T-helper 17 cell (primary cell): Measurements from ENCODE around the gene HAUS3. TPM values are rescaled to one million over a fixed set of nuclear protein-coding genes. Genes with fewer than 3 reads are reported as not detected.
"Not testable (repeated sequence)": the region's sequence is repeated elsewhere in the genome, so short reads cannot be mapped to it uniquely, and the experiment has no call there.

Experiments used
- ATAC-seq: fragments of 150-1000 bp; cut with Tn5 transposase; 2 replicates; pipeline ENCODE4 v1.10.0; 2021; ENCODE audit warnings: mild to moderate bottlenecking, moderate library complexity
- DNase-seq, 3 donors: peaks; one replicate each; pipeline versions ENCODE4 v3.0.0 to v3.0.0-alpha.2; 2020 to 2021
- H3K9me3 ChIP-seq: one replicate; pipeline ENCODE4 v1.7.0; 2013; ENCODE audit warnings: low read length, mild to moderate bottlenecking; ENCODE audit not compliant: control insufficient read depth, poor library complexity, severe bottlenecking
- H3K27ac Mint-ChIP-seq: one replicate; pipeline ENCODE4 v1.8.0; 2022; ENCODE audit warnings: mild to moderate bottlenecking, moderate library complexity, mixed read lengths
- H3K27me3 Mint-ChIP-seq: one replicate; pipeline ENCODE4 v1.8.0; 2022; ENCODE audit warnings: mixed read lengths
- H3K36me3 Mint-ChIP-seq: one replicate; pipeline ENCODE4 v1.8.0; 2022; ENCODE audit warnings: low read depth, mixed read lengths
- H3K4me1 Mint-ChIP-seq: one replicate; pipeline ENCODE4 v1.8.0; 2022; ENCODE audit warnings: mild to moderate bottlenecking, mixed read lengths
- H3K4me3 Mint-ChIP-seq: one replicate; pipeline ENCODE4 v1.8.0; 2022; ENCODE audit warnings: mild to moderate bottlenecking, moderate library complexity, mixed read lengths
- total RNA-seq, 4 donors: library from RNA in 2 of 4; stranded (reverse) in 2 of 4; gene quantifications; one replicate each; pipeline ENCODE4 v1.2.3 and lab custom pipeline; 2022 to 2026

The HAUS3 gene
- total RNA-seq, 2 donors from 2014 or later = 78.5 to 94.5 TPM

DNA sequence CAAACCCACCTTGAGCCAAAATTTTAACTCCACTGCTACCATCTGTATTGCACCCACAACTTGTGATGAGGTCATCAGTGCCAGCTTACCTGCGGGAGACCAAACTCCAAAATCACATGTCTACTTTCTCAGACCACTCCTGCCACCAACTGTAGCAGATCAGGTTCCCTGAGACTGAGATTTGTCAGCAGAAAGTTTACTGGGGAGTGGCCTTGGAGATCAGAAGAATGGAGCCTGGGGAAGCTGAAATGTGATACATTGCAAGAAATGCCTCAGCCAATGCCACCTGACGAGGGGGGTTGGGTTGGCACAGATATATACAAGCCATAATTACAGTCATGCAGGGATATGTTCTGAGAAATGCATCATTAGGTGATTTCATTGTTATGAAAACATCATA lies 19.1 kb downstream of the HAUS3 start:
- Mint-ChIP-seq H3K36me3 (no peaks in the 10 kb centered on the region), H3K27ac (no peak overlapping the region), H3K4me1 (peaks cover 8% of the 10 kb centered on the region), H3K27me3 (no peaks in the 10 kb centered on the region), H3K4me3 (no peak overlapping the region)
- no peaks in the 10 kb centered on the region for H3K9me3 ChIP-seq
- ATAC-seq (no peak), DNase-seq (no peak)

- H3K4me3 Mint-ChIP-seq, ATAC-seq, DNase-seq, H3K9me3 ChIP-seq, H3K27me3 Mint-ChIP-seq, H3K36me3 Mint-ChIP-seq: not testable (repeated sequence)
- Mint-ChIP-seq H3K4me1 (peaks cover 11% of the 10 kb centered on the region), H3K27ac (peak overlapping the region; percentile 11)
These were observed 20.5 kb downstream of the HAUS3 start for GRCh38 chr4:2221378-2221777.

DNA sequence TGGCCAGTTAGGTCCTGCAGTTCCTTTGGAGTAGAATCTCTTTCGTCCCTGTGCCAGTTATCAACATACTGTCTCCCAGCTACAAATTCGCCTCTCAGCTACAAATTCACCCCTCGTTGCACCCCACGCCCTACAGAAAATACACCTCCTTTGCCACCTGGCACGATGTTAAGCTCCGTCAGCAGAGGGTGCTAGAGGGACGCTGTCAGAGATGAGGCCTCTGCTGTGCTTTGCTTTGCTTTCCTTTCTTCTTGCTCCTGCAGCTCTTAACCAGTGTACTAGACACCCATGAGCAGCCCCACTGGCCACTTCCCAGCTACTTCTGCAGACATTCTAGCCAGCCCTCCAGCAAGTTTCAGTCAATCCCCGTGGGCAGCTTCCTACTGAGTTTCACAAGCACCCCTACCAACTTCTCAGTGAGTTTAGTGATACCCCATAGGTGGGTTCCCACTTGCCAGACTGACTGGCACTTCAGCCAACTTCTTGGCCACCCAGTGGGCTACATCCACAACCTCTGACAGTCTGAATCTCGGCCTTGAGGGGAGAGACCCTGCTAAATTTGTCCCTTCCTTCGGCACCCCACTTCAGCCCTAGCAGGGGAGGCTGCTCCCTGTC lies 21.8 kb downstream of the HAUS3 start:
- no peaks in the 10 kb centered on the region for H3K9me3 ChIP-seq
- Mint-ChIP-seq H3K4me1 (peaks cover 10% of the 10 kb centered on the region), H3K4me3 (no peak overlapping the region), H3K27me3 (no peaks in the 10 kb centered on the region), H3K27ac (no peak overlapping the region), H3K36me3 (no peaks in the 10 kb centered on the region)
- peak; percentile 59 to 77 (median 60) for DNase-seq
- peak; percentile 96 for ATAC-seq

GRCh38 chr4:2219233-2219760 lies 22.6 kb downstream of the HAUS3 start:
- Mint-ChIP-seq H3K27me3 (no peaks in the 10 kb centered on the region), H3K27ac (no peak overlapping the region), H3K4me1 (peaks cover 10% of the 10 kb centered on the region), H3K4me3 (no peak overlapping the region), H3K36me3 (no peaks in the 10 kb centered on the region)
- DNase-seq (no peak), ATAC-seq (no peak)
- H3K9me3 ChIP-seq = no peaks in the 10 kb centered on the region

GRCh38 chr4:2218436-2218835 lies 23.5 kb downstream of the HAUS3 start:
- H3K9me3 ChIP-seq = no peaks in the 10 kb centered on the region
- no peaks in the 10 kb centered on the region for H3K36me3 Mint-ChIP-seq
- ATAC-seq (no peak), DNase-seq (no peak)
- H3K4me1 Mint-ChIP-seq = peaks cover 10% of the 10 kb centered on the region
- H3K27me3 Mint-ChIP-seq = no peaks in the 10 kb centered on the region
- H3K4me3 Mint-ChIP-seq = no peak overlapping the region
- H3K27ac Mint-ChIP-seq = no peak overlapping the region

- DNase-seq (no peak), ATAC-seq (no peak)
- H3K36me3 Mint-ChIP-seq = no peaks in the 10 kb centered on the region
- no peak overlapping the region for H3K4me3 Mint-ChIP-seq
- peaks cover 10% of the 10 kb centered on the region for H3K4me1 Mint-ChIP-seq
- H3K9me3 ChIP-seq = no peaks in the 10 kb centered on the region
- H3K27me3 Mint-ChIP-seq = no peaks in the 10 kb centered on the region
- no peak overlapping the region for H3K27ac Mint-ChIP-seq
These were observed 24.2 kb downstream of the HAUS3 start for GRCh38 chr4:2217726-2218125.

DNA sequence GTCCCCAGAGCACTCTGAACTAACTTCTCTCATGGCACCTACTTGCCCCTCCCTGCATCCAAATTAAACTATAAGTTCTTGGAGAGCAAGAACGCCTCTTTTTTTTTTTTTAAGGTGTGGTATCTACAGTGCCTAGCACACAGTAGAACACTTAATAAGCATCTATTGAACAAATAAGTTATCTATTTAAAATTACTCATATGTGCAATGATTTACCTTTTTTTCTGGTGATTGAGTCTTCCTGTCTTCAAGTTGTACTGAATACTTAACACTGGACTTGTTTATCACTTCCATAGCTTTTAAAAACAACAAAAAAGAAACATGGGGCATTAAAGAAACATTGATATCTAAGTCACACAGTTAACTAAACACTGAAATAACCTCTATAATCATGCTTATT lies 29.1 kb downstream of the HAUS3 start:
- Mint-ChIP-seq H3K27ac (no peak overlapping the region), H3K27me3 (no peaks in the 10 kb centered on the region), H3K36me3 (no peaks in the 10 kb centered on the region), H3K4me3 (no peak overlapping the region), H3K4me1 (peaks cover 3% of the 10 kb centered on the region)
- DNase-seq = no peak
- H3K9me3 ChIP-seq = no peaks in the 10 kb centered on the region
- ATAC-seq = no peak

GRCh38 chr4:2202789-2203188 lies 39.1 kb downstream of the HAUS3 start:
- H3K4me3 Mint-ChIP-seq, H3K9me3 ChIP-seq, ATAC-seq, H3K27ac Mint-ChIP-seq, H3K27me3 Mint-ChIP-seq, H3K4me1 Mint-ChIP-seq, H3K36me3 Mint-ChIP-seq, DNase-seq: not testable (repeated sequence)

GRCh38 chr4:2194496-2194895 lies 47.4 kb downstream of the HAUS3 start:
- no peaks in the 10 kb centered on the region for H3K9me3 ChIP-seq
- peaks cover 13% of the 10 kb centered on the region for H3K36me3 Mint-ChIP-seq
- H3K4me1 Mint-ChIP-seq = no peaks in the 10 kb centered on the region
- no peaks in the 10 kb centered on the region for H3K27me3 Mint-ChIP-seq
- ATAC-seq (no peak), DNase-seq (no peak)
- no peak overlapping the region for H3K4me3 Mint-ChIP-seq
- peak overlapping the region; percentile 2 for H3K27ac Mint-ChIP-seq

DNA sequence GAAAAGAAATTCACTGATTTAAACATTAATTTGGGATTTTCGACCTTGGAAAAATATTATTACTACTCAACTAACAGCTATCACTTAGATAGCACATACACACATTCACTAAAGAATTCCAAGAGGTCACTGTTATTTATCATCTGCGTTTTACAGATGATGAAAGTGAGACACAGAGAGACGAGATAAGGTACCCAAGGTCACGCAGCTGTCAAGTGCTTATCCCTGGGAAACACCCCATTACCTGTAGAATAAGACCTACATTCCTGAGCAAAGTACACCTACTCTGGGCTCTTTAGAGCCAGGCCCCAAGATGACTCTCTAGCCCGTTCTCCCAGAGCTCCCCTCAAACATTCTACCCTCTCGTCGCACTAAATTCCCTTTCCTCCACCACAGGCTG lies 48.6 kb downstream of the HAUS3 start:
- Mint-ChIP-seq H3K4me1 (no peaks in the 10 kb centered on the region), H3K27ac (no peak overlapping the region), H3K4me3 (no peak overlapping the region), H3K27me3 (no peaks in the 10 kb centered on the region), H3K36me3 (peaks cover 12% of the 10 kb centered on the region)
- no peak for ATAC-seq
- H3K9me3 ChIP-seq = no peaks in the 10 kb centered on the region
- DNase-seq = no peak

GRCh38 chr4:2186865-2187172 lies 55.1 kb downstream of the HAUS3 start:
- no peaks in the 10 kb centered on the region for H3K27me3 Mint-ChIP-seq
- H3K4me3 Mint-ChIP-seq = no peak overlapping the region
- ATAC-seq (no peak), DNase-seq (no peak)
- no peaks in the 10 kb centered on the region for H3K9me3 ChIP-seq
- no peaks in the 10 kb centered on the region for H3K4me1 Mint-ChIP-seq
- H3K27ac Mint-ChIP-seq = no peak overlapping the region
- peaks cover 11% of the 10 kb centered on the region for H3K36me3 Mint-ChIP-seq

DNA sequence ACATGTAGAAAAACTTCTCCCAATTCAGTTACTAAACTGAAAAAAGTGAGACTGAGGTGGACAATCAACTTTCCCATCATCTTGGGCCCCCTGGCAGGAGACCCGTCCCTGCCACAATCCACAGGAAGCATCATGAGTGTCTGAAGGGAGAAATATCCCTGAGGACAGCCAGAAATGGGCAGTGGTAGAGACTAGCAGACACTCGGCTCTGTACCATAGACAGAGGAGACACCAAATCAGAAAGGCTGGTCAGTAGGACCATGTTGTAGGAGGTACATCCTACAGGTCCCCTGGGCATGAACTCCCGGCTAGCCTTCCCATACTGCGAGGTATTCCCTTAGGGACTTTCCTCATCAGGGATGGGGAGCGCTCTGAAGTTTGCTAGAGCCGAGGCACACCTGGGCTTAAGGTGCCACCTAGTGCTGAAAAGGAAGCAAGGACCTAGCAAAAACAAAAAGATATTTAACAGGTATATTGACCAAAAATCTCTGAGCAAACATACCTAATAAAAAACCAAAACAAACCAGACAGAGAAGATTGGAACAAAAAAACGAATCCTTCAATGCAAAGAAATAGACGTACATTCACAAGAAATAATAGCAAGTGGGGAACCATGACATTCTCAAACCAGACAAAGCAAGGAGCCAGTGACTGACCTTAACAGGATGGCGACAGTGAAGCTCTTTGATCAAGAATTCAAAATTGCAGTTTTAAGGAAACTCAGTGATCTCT lies 55.6 kb downstream of the HAUS3 start:
- ATAC-seq (no peak), DNase-seq (no peak)
- H3K4me3 Mint-ChIP-seq = no peak overlapping the region
- no peak overlapping the region for H3K27ac Mint-ChIP-seq
- no peaks in the 10 kb centered on the region for H3K4me1 Mint-ChIP-seq
- H3K27me3 Mint-ChIP-seq = no peaks in the 10 kb centered on the region
- no peaks in the 10 kb centered on the region for H3K9me3 ChIP-seq
- H3K36me3 Mint-ChIP-seq = peaks cover 11% of the 10 kb centered on the region

GRCh38 chr4:2183394-2183793 lies 58.5 kb downstream of the HAUS3 start:
- Mint-ChIP-seq H3K4me3 (no peak overlapping the region), H3K27me3 (no peaks in the 10 kb centered on the region), H3K4me1 (no peaks in the 10 kb centered on the region), H3K36me3 (peaks cover 7% of the 10 kb centered on the region), H3K27ac (no peak overlapping the region)
- DNase-seq = no peak
- H3K9me3 ChIP-seq = no peaks in the 10 kb centered on the region
- no peak for ATAC-seq

DNA sequence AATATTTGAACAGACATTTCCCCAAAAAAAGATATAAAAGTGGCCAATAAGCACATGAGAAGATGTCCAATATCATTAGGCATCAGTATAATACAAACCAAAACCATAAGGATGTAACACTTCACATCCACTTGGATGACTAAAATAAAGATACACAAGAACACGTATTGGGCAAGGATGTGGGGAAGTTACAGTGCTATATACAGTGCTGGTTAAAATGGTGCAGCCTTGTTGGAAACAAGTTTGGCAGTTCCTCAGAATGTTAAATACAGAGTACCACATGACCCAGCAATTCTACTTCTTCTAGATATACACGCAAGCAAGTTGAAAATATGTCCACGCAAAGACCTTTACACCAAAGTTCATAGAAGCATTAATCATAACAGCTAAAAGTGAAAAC lies 58.9 kb downstream of the HAUS3 start:
- ATAC-seq (no peak), DNase-seq (no peak)
- no peaks in the 10 kb centered on the region for H3K4me1 Mint-ChIP-seq
- H3K27ac Mint-ChIP-seq = no peak overlapping the region
- no peak overlapping the region for H3K4me3 Mint-ChIP-seq
- H3K9me3 ChIP-seq = no peaks in the 10 kb centered on the region
- H3K36me3 Mint-ChIP-seq = peaks cover 8% of the 10 kb centered on the region
- H3K27me3 Mint-ChIP-seq = no peaks in the 10 kb centered on the region
